Measurements from ENCODE around the gene GEN1.
A peak's percentile ranks its signal among the peaks of the same experiment; 100 is the strongest.

The GEN1 gene, protein sequence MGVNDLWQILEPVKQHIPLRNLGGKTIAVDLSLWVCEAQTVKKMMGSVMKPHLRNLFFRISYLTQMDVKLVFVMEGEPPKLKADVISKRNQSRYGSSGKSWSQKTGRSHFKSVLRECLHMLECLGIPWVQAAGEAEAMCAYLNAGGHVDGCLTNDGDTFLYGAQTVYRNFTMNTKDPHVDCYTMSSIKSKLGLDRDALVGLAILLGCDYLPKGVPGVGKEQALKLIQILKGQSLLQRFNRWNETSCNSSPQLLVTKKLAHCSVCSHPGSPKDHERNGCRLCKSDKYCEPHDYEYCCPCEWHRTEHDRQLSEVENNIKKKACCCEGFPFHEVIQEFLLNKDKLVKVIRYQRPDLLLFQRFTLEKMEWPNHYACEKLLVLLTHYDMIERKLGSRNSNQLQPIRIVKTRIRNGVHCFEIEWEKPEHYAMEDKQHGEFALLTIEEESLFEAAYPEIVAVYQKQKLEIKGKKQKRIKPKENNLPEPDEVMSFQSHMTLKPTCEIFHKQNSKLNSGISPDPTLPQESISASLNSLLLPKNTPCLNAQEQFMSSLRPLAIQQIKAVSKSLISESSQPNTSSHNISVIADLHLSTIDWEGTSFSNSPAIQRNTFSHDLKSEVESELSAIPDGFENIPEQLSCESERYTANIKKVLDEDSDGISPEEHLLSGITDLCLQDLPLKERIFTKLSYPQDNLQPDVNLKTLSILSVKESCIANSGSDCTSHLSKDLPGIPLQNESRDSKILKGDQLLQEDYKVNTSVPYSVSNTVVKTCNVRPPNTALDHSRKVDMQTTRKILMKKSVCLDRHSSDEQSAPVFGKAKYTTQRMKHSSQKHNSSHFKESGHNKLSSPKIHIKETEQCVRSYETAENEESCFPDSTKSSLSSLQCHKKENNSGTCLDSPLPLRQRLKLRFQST

DNA sequence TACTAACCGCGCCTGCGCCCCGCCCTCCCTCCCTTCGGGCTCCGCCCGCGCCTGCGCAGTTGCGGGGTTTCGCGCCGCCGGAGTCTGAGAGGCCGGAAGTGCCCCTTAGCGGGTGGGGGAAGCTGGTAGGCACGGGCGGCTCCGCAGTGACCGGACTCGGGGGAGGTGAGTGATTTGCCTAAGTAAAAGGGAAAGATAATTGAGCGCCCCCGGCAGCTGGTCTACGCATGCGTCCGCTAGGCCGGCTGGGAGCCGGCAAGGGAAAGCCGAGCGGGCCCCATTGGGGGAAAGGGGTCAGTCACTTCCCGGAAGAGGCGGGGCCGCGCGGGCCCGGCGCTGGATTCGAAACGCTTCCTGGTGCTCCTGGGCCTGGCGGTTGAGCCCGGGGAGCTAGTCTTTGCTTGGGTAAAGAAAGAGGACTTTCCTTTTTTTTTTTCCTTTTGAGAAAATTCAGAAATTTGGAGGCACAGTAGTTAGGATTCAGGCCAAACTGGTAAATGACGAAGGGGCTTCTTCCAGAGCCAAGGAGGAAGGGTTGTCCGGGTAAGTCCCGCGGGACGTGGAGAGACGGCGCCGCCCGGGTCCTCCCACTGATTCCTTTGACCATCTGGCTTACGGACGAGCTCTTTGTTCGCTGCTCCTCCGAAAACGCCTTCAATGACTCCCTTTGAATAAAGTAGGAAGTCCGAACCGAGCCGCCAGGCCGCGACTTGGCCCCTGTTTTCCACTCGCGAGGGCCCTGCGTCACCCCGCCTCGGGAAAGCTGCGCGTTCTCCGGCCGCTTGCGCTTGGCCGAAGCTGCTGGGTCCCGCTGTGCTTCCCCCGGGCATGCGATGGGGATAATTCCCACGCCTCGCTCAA, at the start of gene GEN1, which contains the start of gene SMC6:
Gene GEN1 (plus strand): TSS at position 336 of the 861 bp plus-strand sequence. CDS start 5,806 bp downstream, outside the sequence.
Gene SMC6 (minus strand): TSS at position 8 of the 861 bp plus-strand sequence. CDS start 7,864 bp downstream, outside the sequence.
- peak; percentile 91 for DNase-seq

DNA sequence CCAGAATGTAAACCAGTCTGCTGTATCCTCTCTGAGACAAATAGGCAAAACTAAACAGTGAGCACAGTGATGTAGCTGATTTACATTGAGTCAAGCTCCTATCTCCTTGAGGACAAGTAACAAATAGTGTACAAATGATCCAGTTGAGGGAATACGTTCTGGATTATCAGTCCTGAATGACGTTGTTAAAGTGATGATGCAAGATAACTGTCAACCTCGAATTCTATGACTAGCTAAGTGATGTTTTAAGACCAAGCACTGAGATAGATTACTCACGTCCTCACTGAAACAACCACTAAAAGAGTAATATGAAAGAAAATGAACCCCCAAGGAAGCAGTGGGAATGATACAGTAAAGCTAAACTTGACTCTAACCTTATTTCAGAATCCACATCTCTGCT, 47.1 kb upstream of the GEN1 start:
- no peak for DNase-seq

DNA sequence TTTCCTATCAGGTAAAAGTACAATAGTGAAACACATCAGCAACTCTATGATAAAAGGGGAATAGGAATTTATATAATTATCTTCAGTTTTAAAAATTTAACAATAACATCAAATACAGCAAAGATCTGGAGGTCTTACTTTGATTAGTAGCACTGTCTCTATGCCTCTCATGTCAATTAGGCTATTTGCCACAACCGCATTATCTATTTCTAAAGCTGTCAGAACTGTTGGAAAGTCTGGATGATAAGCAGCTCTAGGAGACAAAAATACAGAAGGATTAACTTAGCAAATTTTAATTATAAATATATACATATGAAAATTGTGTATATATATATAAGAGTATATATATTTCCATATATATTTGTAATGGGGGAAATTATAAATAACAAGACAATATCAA, 45.4 kb upstream of the GEN1 start:
- DNase-seq, result no peak

DNA sequence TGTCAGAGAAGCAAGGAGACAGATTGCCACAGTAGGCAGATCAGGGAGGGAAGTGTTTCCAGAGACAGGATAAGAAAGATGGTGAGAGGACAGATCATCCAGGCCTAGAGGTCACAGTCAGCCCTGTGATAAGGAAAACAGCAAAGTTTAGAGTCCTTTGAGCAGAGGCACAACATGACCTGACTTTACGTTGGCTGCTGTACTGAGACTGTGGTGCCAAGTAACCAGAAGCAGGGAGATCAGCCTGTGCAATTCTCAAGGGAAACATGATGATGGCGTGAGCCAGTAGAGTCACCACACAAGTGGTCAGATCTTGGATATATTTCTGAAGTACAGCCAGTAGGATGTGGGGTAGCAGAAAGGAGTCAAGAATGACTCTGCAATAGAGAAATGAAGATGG, 44.0 kb upstream of the GEN1 start:
- DNase-seq, result no peak

DNA sequence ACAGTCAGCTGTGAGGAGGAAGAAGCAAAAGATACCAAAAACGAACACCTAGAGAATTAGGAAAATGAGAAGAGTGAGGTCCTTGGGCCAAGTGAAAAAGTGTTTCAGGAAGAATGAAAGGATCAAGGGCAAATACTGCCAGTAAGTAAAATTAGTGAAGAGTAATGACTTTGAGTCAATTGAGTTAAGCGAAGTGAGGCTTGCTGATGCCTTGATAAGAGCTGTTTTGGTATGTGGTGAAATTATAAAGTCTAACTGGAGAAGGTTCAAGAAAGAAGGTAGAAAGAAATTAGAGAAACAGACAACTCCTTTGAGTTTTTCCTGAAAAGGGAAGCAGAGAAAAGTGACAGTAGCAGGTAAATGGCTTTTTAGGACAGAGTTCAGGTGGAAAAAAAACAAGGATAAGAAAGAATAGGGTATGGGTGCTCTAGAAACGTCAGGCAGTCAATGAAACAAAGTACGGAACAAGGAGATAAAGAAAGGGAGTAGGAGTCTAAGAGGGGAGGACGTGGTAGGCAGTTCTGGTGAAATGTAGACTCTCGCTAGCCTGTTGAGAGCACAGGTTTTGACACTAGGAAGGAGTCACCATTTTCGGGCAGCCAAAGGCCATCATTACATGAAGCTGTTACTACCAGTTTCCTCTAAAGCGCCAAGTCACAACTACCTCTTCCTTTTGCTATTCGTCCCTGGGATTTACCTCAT, 43.2 kb upstream of the GEN1 start:
- DNase-seq, result no peak

DNA sequence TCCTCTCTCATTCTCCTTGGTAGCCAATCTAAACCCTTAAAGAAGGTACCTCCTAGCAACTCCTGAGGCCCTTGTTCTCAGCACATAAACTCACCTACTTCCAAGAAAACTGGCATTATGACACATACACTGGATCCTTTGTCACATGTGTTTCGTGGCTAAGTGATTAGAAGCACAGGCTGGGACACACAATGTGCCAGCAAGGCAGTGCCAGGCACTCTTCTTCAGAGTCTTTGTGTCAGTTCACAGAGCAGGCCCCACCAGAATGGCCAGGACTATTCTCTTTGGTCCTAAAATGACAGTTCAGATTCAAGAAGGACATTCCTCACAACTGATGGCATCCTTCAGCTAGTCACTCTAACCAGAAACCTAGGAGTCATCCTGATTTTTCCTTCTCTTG, 40.6 kb upstream of the GEN1 start:
- no peak for DNase-seq

DNA sequence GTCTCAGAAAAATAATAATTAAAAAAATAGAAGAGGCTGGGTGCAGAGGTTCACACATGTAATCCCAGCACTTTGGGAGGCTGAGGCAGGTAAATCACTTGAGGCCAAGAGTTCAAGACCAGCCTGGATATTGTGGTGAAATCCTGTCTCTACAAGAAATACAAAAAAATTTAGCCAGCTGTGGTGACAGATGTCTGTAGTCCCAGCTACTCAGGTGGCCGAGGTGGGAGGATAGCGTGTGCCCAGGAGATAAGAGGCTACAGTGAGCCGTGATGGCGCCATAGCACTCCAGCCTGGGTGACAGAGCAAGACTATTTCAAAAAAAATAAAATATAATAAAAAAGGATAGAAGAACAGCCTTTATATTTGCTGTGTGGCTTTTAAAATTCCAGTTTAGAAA, 36.3 kb upstream of the GEN1 start:
- no peak for DNase-seq

DNA sequence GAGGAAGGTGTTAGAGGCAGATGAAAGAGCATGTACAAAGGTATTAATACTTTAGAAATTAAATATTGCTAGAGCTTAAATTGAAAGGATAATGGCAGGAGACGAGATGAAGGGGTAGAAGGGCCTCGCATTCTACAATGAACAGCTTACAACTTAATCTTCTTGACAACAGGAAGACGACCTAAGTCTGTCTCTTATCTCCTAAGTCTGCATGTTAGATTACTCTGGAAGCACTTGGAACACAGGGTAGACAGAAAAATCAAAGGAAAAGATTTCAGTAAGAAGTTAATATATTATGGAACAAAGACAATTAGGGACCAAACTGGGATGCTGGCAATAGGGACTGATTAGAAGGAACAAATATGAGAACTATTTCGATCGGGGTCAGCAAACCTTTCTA, 35.2 kb upstream of the GEN1 start:
- DNase-seq, result no peak

DNA sequence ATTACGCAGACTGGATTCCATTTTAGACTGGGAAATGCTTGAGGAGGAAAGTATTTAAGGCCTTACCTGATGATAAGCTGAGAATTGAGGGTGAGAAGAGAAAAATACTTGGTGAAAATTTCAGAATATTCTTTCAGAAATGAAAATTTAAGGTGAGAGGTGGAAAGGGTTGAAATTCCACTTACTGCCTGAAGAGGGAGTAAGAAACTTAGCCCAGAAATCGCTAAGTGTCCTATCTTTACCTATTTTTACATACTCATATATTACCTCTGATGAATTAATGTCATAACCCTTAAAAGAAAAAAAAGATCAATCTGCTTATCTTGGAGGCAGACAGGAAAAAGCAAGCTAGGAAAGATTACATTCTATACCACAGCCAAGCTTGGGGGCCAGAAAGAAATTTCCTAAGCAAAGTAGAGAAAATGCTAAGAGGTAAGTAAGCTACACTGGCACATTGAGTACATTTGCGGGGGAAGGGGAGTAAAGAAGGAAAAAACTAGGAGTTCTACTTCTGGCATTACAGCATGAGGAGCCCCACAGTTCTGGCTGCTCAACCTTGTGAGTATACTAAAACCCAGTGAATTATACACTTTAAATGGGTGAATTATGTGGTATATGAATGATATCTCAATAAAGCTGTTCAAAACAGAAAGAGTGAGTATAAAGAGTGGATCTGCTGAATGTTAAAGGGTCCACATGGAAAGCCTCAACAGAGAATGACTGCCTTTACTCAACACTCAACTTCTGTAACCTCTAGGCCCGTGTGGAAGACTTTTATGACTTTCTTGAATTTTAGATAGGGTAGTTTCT, 34.2 kb upstream of the GEN1 start:
- DNase-seq, result peak; percentile 8

DNA sequence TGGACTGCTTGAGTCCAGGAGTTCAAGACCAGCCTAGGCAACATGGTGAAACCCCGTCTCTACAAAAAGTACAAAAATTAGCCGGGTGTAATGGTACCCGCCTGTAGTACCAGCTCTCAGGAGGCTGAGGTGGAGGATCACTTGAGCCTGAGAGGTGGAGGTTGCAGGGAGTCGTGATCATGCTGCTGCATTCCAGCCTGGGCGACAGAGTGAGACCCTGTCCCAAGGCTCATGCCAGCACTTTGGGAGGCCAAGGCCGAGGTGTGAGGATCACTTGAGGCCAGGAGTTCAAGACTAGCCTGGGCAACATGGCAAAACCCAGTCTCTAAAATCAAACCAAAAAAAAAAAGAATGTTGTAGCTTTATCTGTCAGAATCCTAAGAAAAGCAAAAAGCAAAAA, 25.7 kb upstream of the GEN1 start:
- DNase-seq, result no peak

DNA sequence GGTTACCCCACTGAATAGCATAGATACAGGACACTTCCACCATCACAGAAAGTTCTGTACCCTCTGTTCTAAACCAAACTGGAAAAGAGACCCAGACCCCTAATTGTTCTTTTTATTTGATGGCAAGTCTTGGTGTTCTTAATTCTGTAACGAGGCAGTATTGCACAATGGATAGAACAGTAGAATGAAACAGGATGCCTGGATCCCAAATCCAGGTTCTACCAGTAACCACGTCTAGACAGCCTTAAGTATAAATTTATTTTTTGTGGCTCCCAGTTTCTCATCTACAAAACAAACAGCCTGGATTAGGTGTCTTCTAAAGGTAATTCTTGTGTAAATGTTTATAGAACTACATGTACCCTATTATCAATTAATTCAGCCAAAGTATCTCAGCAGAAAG, 24.1 kb upstream of the GEN1 start:
- DNase-seq, result no peak

DNA sequence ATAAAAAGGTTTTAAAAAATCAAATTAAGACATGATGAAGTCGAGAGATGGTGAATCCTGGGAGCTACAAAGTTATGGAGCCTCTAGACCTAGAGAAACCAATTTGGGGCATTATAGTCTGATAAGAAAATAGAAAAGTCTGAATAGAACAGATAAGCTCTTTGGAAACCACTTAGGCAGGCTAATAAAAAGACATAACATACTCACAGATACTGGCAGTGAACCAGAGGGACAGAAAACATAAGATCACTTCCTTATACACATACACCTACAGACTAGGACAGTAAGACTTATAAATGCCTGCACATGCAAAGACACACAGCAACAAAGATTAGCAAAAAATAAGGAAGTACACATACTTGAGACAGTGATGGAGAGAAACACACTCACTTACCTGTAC, 20.3 kb upstream of the GEN1 start:
- no peak for DNase-seq

DNA sequence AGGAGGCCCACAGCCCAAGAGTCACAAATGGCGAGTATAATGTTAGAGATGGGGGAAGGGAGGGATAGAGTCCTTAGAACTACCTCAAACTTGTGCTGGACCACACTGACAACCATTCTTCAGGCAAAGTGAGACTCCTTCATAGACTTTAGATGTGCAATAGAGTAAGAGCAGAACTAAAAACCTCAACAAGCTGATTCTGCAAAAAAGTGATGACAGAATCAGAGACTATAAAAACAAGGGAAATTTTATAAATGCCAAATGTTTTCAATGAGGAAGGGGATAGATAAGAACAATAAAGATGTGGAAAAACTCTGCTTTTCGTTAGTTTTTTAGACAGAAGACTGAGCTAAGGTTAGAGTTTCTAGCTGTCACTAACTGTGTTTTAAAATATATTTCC, 18.1 kb upstream of the GEN1 start:
- no peak for DNase-seq

DNA sequence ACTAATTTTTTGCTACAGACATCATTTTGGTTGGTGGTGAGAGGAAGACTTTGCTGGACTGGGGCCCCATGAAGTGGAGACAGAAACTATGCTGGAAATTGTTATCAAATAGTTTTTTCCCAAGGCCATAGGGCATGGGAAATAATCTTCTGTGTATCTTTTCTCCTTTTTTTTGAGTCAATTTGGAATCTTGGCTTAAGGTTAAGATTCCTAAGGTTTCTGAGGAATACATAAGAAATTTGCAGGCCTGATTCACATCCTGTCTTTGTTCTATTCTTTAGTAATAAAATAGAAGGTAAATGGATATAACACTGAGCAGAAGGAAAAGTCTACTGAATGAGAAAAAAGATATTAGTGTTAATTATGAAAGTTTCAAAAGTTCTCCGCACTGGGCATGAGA, 16.9 kb upstream of the GEN1 start:
- peak; percentile 75 for DNase-seq

DNA sequence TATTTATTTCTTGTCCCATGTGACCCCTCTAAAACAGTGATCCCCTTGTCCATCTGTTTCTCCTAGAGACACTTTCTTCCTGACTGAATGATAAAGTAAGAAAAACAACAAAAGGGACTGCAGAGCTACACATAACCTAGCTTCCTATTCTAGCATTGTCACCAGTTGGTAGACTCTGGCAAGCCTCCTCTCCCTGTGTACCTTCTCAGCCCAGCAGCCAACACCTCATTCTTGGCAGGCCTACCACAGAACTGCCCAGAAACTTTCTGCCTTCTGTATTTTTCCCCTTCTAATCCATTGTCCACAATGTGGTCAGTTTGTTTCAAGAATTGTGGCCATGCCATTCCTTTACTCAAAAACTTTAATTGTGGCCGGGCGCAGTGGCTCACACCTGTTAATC, 13.7 kb upstream of the GEN1 start:
- DNase-seq, result no peak

DNA sequence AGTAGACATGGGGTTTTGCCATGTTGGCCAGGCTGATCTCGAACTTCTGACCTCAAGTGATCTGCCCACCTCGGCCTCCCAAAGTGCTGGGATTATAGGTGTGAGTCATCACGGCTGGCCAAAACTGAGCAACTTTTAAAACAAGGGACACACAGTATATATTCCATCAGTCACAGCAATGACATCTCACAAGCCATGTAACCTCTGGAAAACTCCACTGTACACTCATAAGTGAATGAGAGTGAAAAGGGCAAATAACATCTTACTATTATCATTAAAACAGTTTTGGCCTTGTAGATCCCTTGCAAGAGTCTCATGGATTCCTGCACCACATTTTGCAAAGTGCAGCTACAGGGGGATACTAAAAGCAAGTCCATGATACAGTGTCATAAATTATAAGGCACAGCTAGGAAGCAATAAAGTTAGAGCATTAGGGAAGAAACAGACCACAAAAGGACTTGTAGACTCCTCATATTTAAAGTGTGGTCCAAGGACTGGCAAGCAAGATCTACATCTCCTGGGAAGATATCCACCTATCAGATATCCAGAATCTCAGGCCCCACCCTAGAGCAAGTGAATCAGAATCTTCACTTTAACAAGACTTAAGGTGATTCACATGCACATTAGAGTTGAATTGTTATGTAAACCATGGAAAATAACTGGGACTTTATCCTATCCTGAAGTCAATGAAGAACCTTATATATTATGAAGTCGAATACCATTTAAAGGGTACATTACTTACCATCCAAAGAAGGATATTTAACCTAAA, 6.1 kb upstream of the GEN1 start:
- DNase-seq, result no peak

DNA sequence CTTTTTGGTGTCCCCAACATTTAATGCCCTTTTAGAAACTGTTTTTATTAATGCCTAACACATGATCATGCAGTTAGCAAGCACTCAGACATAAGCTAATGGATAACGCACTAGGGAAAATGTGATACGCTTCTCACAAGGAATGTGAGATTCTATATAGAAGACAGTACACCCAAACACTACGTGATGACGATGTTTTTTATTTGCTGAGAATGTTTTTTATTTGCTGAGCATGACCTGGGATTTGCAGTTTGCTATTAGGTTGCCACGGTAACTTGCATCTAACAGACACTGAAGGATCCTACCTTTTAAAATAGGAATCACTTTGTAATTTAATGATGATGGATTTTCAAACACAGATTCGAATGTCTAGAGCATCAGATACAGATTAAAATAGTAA, 5.2 kb upstream of the GEN1 start:
- DNase-seq, result no peak

DNA sequence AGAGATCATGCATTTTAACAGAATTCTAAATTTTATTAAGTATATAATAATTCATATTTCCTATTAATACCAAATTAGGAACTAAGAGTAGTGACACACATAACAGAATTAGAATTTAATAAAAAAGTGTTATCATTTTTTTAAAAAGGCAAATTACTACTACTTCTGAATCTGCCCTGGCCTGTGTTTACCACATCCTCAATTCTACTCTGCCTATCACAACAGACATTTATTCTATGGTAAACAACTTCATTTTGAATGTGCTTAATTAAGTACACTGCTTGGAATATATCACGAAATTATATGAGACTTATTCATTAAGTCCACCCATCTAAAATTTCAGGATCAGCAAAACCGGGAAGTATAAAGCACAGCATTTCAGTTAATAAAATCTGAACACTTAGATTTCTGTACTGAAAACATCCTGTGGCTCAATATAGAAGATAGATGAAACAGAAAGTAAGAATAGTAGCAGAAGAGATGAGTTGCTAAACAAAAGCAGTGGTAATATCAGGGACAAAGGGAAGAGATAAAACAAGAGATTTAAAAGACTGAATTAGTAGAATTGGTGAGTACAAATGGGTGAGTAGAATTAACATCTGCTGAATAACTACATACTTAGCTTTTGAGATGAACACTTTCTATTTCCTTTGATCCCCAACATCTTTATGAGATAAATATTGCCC, 4.0 kb upstream of the GEN1 start:
- DNase-seq, result no peak

DNA sequence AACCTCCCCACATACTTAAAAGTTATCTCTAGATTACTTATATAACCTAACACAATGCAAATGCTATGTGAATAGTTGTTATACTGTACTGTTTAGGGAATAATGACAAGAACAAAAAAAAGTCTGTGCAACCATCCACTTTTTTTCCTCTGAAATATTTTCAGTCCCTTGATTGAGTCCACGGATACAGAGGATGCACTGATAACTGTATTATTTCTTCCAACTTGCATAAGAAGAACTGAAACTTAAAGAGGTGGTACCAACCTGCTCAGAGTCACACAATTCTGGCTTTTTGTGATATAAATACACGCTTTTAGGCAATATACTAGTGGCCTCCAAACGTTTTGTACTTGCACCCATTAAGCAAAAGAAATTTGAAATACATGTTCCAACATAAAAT, 1.7 kb upstream of the GEN1 start:
- DNase-seq, result no peak

Measured in fibroblast of upper back skin (primary cell).